ENCODE data around the gene GPATCH2. TPM values are rescaled to one million over a fixed set of nuclear protein-coding genes. Genes with fewer than 3 reads are reported as not detected.

Gene GPATCH2
- polyA plus RNA-seq, 1 of the 3 experiments (the other 2 are of a cell fraction): 4.2 TPM

- Histone ChIP-seq H2AFZ (ENCODE audit: low read depth) (no peak overlapping the region), H3K9ac (no peak overlapping the region), H3K79me2 (ENCODE audit: insufficient read depth) (peaks cover 88% of the 10 kb centered on the region), H3K27me3 (ENCODE audit: insufficient read depth) (no peaks in the 10 kb centered on the region), H4K20me1 (ENCODE audit: insufficient read depth) (no peaks in the 10 kb centered on the region), H3K27ac (ENCODE audit: low read depth in 2 of 2, low read length in 1 of 2) (no peak overlapping the region), H3K4me3 (ENCODE audit: low read depth in 2 of 2, low read length in 1 of 2) (no peak overlapping the region), H3K9me2 (no peaks in the 10 kb centered on the region), H3F3A (replicated peaks; ENCODE audit: insufficient read depth) (no peaks in the 10 kb centered on the region), H3K36me3 (replicated peaks in 1 of 2; ENCODE audit: control insufficient read depth in 1 of 2, insufficient read depth in 2 of 2, low read length in 1 of 2) (peaks cover 12 to 34% of the 10 kb centered on the region in 2 experiments), H3K4me1 (ENCODE audit: control insufficient read depth in 1 of 2, insufficient read depth in 2 of 2, low read depth in 1 of 2, low read length in 1 of 2) (no peaks in the 10 kb centered on the region; a peak in 1 of 4 replicates), H3K9me3 (no peaks in the 10 kb centered on the region), H3K4me2 (no peak overlapping the region)
- ChIA-PET CTCF (interaction anchor here (0.6 kb wide), 1 partner anchor 907 kb away, joined by 3 read pairs; no protein-coding TSS in a partner anchor), POLR2A (interaction anchor here (1.4 kb wide), 1 partner anchor 9 kb away, joined by 11 read pairs; the partner anchor contains the start of genes GPATCH2 and SPATA17)
- no peak for DNase-seq
- 93% methylated on average over 3 of the region's 3 CpGs for WGBS (ENCODE audit: low lambda C conversion rate)
- TF ChIP-seq ZBTB33 (IDR thresholded peaks at IDR 0.05; ENCODE audit: borderline replicate concordance, low read depth): no peak
- TF ChIP-seq, protein P1, sequence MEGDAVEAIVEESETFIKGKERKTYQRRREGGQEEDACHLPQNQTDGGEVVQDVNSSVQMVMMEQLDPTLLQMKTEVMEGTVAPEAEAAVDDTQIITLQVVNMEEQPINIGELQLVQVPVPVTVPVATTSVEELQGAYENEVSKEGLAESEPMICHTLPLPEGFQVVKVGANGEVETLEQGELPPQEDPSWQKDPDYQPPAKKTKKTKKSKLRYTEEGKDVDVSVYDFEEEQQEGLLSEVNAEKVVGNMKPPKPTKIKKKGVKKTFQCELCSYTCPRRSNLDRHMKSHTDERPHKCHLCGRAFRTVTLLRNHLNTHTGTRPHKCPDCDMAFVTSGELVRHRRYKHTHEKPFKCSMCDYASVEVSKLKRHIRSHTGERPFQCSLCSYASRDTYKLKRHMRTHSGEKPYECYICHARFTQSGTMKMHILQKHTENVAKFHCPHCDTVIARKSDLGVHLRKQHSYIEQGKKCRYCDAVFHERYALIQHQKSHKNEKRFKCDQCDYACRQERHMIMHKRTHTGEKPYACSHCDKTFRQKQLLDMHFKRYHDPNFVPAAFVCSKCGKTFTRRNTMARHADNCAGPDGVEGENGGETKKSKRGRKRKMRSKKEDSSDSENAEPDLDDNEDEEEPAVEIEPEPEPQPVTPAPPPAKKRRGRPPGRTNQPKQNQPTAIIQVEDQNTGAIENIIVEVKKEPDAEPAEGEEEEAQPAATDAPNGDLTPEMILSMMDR (IDR thresholded peaks at IDR 0.05): no peak
- no peak for TF ChIP-seq RFX5 (IDR thresholded peaks at IDR 0.05; ENCODE audit: low read length)
- TF ChIP-seq, protein P2, sequence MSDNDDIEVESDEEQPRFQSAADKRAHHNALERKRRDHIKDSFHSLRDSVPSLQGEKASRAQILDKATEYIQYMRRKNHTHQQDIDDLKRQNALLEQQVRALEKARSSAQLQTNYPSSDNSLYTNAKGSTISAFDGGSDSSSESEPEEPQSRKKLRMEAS (IDR thresholded peaks at IDR 0.05; ENCODE audit: low read depth): no peak
- no peak for TF ChIP-seq GATA2 (CRISPR knock-in tag; IDR thresholded peaks at IDR 0.05)
- TF ChIP-seq, protein P3, sequence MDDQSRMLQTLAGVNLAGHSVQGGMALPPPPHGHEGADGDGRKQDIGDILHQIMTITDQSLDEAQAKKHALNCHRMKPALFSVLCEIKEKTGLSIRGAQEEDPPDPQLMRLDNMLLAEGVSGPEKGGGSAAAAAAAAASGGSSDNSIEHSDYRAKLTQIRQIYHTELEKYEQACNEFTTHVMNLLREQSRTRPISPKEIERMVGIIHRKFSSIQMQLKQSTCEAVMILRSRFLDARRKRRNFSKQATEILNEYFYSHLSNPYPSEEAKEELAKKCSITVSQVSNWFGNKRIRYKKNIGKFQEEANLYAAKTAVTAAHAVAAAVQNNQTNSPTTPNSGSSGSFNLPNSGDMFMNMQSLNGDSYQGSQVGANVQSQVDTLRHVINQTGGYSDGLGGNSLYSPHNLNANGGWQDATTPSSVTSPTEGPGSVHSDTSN (IDR thresholded peaks at IDR 0.05): no peak
- TF ChIP-seq EZH2phosphoT487 (IDR thresholded peaks at IDR 0.05; ENCODE audit: borderline replicate concordance, low read depth): no peak
- TF ChIP-seq, protein P4, sequence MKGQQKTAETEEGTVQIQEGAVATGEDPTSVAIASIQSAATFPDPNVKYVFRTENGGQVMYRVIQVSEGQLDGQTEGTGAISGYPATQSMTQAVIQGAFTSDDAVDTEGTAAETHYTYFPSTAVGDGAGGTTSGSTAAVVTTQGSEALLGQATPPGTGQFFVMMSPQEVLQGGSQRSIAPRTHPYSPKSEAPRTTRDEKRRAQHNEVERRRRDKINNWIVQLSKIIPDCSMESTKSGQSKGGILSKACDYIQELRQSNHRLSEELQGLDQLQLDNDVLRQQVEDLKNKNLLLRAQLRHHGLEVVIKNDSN (IDR thresholded peaks at IDR 0.05; ENCODE audit: borderline replicate concordance, low read depth): no peak
- no peak for TF ChIP-seq NRF1 (IDR thresholded peaks at IDR 0.05; ENCODE audit: low read depth, low read length)
- no peak for TF ChIP-seq RCOR1 (IDR thresholded peaks at IDR 0.05; ENCODE audit: low read length)
- no peak for TF ChIP-seq FOXM1 (IDR thresholded peaks at IDR 0.05; ENCODE audit: low read depth)
- no peak for TF ChIP-seq POLR2AphosphoS5 (IDR thresholded peaks at IDR 0.05; ENCODE audit: low read depth, low read length)
- TF ChIP-seq JUND (IDR thresholded peaks at IDR 0.05): no peak
Measured at GRCh38 chr1:217622042-217622441, 8.8 kb downstream of the GPATCH2 start.
